Tibial nerve (tissue), 4 donors: Measurements from ENCODE around the gene ANKRD22. TPM values are rescaled to one million over a fixed set of nuclear protein-coding genes. Genes with fewer than 3 reads are reported as not detected.

Experiments used
- DNase-seq, 2 donors: peaks; one replicate each; pipeline ENCODE4 v3.0.0-alpha.2; 2019; ENCODE audit warnings: low spot score in 2 of 2
- H3K27ac ChIP-seq, 4 donors: fragments of 200-600 bp; sonication (generic) in 3 of 4; one replicate each; pipeline ENCODE4 v1.5.1; 2017 to 2019; ENCODE audit warnings: mild to moderate bottlenecking in 1 of 4
- H3K27me3 ChIP-seq, 2 donors: fragments of 200-600 bp; sonication (generic) in 1 of 2; one replicate each; pipeline versions ENCODE4 v1.5.1 to v1.6.0; 2017 to 2019
- H3K36me3 ChIP-seq, 3 donors: fragments of 200-600 bp; sonication (generic); one replicate each; pipeline ENCODE4 v1.5.1; 2018 to 2019
- H3K4me1 ChIP-seq, 4 donors: fragments of 200-600 bp; sonication (generic) in 3 of 4; one replicate each; pipeline ENCODE4 v1.5.1; 2017 to 2019
- H3K4me3 ChIP-seq, 4 donors: fragments of 200-600 bp; sonication (generic) in 3 of 4; one replicate each; pipeline ENCODE4 v1.5.1; 2017 to 2019; ENCODE audit warnings: mild to moderate bottlenecking in 1 of 4, moderate library complexity in 1 of 4
- H3K9me3 ChIP-seq, 4 donors: fragments of 200-600 bp; sonication (generic) in 3 of 4; one replicate each; pipeline ENCODE4 v1.5.1; 2017 to 2019
- CTCF ChIP-seq, 5 experiments: fragments of 200-600 bp in 3 of 5; fragments of 450-650 bp in 2 of 5; sonication (generic) in 3 of 5; IDR thresholded peaks; one replicate each; pipeline ENCODE4 v1.5.1; 2016 to 2019; ENCODE audit warnings: antibody characterized with exemption in 5 of 5, mild to moderate bottlenecking in 3 of 5, moderate library complexity in 2 of 5
- EP300 ChIP-seq, 2 donors: sonication (generic); formaldehyde crosslinking; IDR thresholded peaks; one replicate each; pipeline ENCODE4 v1.6.1; 2017; ENCODE audit warnings: antibody characterized with exemption in 2 of 2, mild to moderate bottlenecking in 1 of 2
- POLR2A ChIP-seq, 2 donors: fragments of 450-650 bp; IDR thresholded peaks; one replicate each; pipeline ENCODE4 v1.6.1; 2017; ENCODE audit warnings: antibody characterized with exemption in 2 of 2, mild to moderate bottlenecking in 2 of 2, moderate library complexity in 2 of 2
- WGBS, 2 donors: methylation state at CpG; one replicate each; pipeline ENCODE4 v1.1.5; 2018; 5-methylcytosine and 5-hydroxymethylcytosine counted together
- total RNA-seq, 4 donors: library from RNA; depleted of rRNA; stranded (reverse); fragments of >200 nt; gene quantifications; one replicate each; pipeline ENCODE4 v1.1.0, GENCODE V29; 2016

The ANKRD22 gene
- total RNA-seq, 4 donors from 2014 or later, result not detected

- DNase-seq, result no peak
- no peak overlapping the region for H3K27ac ChIP-seq
- no peak for TF ChIP-seq POLR2A (IDR thresholded peaks at IDR 0.05)
- no peak for TF ChIP-seq EP300 (IDR thresholded peaks at IDR 0.05)
- no peak for TF ChIP-seq CTCF (IDR thresholded peaks at IDR 0.05)
- no peaks in the 10 kb centered on the region for H3K27me3 ChIP-seq
- no peaks in the 10 kb centered on the region for H3K4me1 ChIP-seq
- H3K4me3 ChIP-seq, result no peak overlapping the region
- no peaks in the 10 kb centered on the region for H3K9me3 ChIP-seq
- 96% methylated on average over 2 of the region's 2 CpGs for WGBS, 2 donors
- H3K36me3 ChIP-seq, result no peaks in the 10 kb centered on the region
These were observed 24.0 kb downstream of the ANKRD22 start for GRCh38 chr10:88827671-88828070.

DNA sequence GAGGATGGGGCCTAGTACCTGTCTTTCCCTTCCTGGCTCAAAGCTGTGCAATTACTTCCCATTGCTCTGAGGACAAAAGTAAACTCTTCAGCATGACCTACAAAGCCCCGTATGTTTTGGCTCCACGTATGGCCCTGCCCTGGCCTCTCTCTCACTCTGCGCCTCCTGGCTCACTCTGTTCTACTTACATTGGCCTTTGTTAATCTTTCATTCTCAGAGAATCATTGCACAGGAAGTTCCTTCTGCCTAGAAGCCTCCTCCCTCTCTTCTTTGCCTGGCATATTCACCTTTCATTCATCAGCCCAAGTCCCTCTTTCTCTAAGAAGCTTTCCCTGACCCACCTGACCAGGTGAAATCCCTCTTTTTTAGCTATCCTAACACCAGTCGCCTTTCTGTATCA lies 25.3 kb downstream of the ANKRD22 start:
- H3K27ac ChIP-seq, result no peak overlapping the region
- H3K36me3 ChIP-seq, result no peaks in the 10 kb centered on the region
- no peaks in the 10 kb centered on the region for H3K27me3 ChIP-seq
- no peak for TF ChIP-seq EP300 (IDR thresholded peaks at IDR 0.05)
- no peak for TF ChIP-seq CTCF (IDR thresholded peaks at IDR 0.05)
- TF ChIP-seq POLR2A (IDR thresholded peaks at IDR 0.05), result no peak
- H3K4me3 ChIP-seq, result no peak overlapping the region
- 72 to 75% methylated on average over 4 of the region's 4 CpGs for WGBS, 2 donors
- no peaks in the 10 kb centered on the region for H3K9me3 ChIP-seq
- no peak for DNase-seq
- peaks cover 0 to under 1% (median 0%) of the 10 kb centered on the region in 4 donors for H3K4me1 ChIP-seq

GRCh38 chr10:88820748-88821401 lies 30.8 kb downstream of the ANKRD22 start:
- H3K36me3 ChIP-seq, result no peaks in the 10 kb centered on the region
- no peaks in the 10 kb centered on the region for H3K9me3 ChIP-seq
- H3K4me1 ChIP-seq, result peaks cover 0 to 6% (median 2%) of the 10 kb centered on the region in 4 donors
- H3K4me3 ChIP-seq, result no peak overlapping the region
- TF ChIP-seq CTCF (IDR thresholded peaks at IDR 0.05) (no peak), POLR2A (IDR thresholded peaks at IDR 0.05) (no peak), EP300 (IDR thresholded peaks at IDR 0.05) (no peak)
- DNase-seq, result no peak
- H3K27me3 ChIP-seq, result no peaks in the 10 kb centered on the region
- H3K27ac ChIP-seq, result no peak overlapping the region

DNA sequence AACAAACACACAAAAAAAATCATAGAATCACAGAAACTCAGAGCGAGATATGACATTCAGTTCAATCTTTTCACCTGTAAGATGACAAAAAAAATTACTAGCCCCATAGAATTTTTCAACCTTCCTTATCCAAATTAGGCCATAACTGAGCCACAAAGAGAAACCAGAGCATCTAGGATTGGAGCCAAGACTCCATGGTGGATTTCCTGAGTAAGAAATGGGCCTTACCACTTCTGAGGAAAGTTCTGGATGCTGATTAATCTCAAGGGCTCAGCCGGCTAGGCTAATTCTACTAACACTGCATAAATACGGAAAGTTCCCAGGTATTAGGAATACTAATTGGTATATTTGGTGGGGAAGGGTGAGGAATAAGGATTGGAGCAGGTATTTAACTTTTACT lies 32.4 kb downstream of the ANKRD22 start:
- no peak for TF ChIP-seq POLR2A (IDR thresholded peaks at IDR 0.05)
- TF ChIP-seq CTCF (IDR thresholded peaks at IDR 0.05), result no peak
- H3K9me3 ChIP-seq, result no peaks in the 10 kb centered on the region
- H3K27ac ChIP-seq, result no peak overlapping the region
- H3K36me3 ChIP-seq, result no peaks in the 10 kb centered on the region
- H3K27me3 ChIP-seq, result no peaks in the 10 kb centered on the region
- 73 to 82% methylated on average over 3 of the region's 3 CpGs for WGBS, 2 donors
- H3K4me1 ChIP-seq, result peaks cover 0 to 6% (median 2%) of the 10 kb centered on the region in 4 donors
- no peak for DNase-seq
- no peak overlapping the region for H3K4me3 ChIP-seq

DNA sequence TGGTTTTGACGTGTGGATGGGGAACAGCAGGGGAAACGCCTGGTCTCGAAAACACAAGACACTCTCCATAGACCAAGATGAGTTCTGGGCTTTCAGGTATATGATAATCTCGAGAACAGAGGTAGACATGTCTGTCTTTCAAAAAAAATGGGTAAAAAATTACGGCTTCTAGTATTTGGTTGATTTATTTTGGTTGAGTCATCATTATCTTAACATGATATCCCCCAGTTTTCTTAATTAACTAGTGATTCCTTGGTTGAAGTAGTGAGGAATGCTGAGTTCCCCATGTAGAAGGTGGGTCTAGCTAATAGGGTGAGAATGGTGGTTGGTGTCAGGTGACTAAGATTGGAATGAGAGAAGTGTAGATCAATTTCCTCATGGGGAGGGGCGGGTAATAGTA lies 38.4 kb downstream of the ANKRD22 start:
- Histone ChIP-seq H3K27ac (no peak overlapping the region), H3K9me3 (no peaks in the 10 kb centered on the region), H3K27me3 (peaks cover 0 to 9% of the 10 kb centered on the region in 2 donors), H3K4me3 (no peak overlapping the region), H3K36me3 (no peaks in the 10 kb centered on the region), H3K4me1 (no peaks in the 10 kb centered on the region)
- no peak for TF ChIP-seq POLR2A (IDR thresholded peaks at IDR 0.05)
- TF ChIP-seq EP300 (IDR thresholded peaks at IDR 0.05), result no peak
- TF ChIP-seq CTCF (IDR thresholded peaks at IDR 0.05), result no peak
- no peak for DNase-seq
- 84 to 85% methylated on average over 6 of the region's 6 CpGs for WGBS, 2 donors
